CD4-positive, alpha-beta T cell treated with Interferon gamma for 1 hour (primary cell): ENCODE data around the gene IQCK.
A peak's percentile ranks its signal among the peaks of the same experiment; 100 is the strongest.
"Not testable (repeated sequence)": the region's sequence is repeated elsewhere in the genome, so short reads cannot be mapped to it uniquely, and the experiment has no call there.

Experiments
- DNase-seq: peaks from one replicate; pipeline ENCODE4 v3.0.0-alpha.2; 2020

Gene IQCK, protein sequence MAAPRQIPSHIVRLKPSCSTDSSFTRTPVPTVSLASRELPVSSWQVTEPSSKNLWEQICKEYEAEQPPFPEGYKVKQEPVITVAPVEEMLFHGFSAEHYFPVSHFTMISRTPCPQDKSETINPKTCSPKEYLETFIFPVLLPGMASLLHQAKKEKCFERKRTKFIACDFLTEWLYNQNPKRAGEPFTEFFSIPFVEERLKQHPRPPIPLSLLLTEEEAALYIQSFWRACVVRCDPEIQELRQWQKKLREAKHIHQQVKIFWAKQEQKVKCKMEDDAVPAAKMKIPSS

DNA sequence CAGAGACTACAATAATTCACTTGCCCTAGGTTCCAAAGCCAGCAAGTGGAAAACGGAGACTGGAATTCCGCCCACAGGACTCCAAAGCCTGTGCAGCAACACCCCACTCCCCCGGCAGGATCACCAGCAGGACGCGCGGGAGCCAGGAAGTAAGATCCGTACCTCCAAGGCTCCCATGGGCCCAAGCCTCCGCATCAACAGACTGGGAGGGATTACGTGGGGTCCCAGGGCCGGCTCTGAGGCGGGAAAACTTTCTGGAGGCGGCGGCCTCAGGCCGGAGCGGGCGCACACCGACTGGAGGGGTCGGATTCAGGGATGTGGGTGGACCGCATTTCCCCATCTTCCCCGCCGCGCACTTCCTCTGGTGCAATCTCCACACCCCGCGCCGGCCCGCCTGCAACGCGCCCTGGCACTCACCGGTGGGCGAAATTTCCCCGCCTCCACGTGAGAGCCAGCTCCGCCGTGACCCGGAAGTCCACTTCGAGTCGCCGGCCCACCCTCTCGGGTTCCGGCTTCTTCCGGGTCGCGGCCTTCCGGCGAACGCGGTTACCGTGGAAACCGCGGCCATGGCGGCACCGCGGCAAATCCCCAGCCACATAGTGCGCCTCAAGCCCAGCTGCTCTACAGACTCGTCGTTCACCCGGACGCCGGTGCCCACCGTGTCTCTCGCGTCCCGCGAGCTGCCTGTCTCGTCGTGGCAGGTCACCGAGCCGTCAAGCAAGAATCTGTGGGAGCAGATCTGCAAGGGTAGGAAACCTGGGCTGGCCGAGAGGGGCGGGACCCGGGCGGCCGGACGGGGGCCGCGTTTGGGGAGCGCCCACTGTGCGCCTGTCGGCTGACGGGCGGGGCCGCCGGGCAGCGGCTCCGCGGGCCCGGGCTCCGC is at the start of gene IQCK, which contains the start of gene KNOP1:
IQCK (plus strand) TSS at position 531 of the 883 bp plus-strand sequence; CDS start at position 567, 36 bp downstream.
KNOP1 (minus strand) TSS at position 487 of the 883 bp plus-strand sequence. CDS start 3,192 bp downstream, outside the sequence.
- DNase-seq: peak; percentile 90

DNA sequence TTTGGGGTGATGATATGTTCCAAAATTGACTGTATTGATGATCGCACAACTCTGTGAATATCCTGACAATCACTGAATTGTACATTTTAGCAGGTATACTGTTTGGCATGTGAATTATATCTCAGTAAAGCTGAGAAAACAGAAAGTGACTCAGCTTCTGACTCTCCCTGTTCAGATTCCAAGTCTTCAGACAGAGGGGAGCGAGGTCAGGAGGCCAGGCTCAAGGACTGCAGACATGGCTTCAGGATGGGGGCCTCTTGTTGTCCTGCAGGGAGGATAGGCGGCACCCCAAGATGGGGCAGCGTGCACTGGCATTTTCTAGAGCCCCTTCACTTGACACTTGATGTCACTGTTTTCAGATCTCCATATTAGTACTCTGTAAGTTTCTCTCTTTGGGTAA is 45.7 kb upstream of the IQCK start:
- no peak for DNase-seq

DNA sequence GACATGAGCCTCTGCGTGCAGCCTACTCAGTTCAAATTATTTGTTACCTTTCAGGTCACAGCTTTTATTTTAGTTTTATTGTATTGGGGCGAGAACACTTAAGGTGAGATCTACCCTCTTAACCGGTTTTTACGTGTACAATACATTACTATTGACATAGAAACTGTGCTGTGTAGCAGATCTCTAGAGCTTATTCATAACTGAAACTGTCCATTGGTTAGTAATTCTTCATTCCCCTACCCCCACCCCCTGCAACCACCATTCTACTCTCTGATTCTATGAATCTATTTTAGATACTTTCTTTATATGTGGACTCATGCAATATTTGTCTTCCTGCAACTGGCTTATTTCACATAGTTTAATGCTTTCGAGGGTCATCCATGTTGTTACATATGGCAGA is 43.6 kb upstream of the IQCK start:
- no peak for DNase-seq

DNA sequence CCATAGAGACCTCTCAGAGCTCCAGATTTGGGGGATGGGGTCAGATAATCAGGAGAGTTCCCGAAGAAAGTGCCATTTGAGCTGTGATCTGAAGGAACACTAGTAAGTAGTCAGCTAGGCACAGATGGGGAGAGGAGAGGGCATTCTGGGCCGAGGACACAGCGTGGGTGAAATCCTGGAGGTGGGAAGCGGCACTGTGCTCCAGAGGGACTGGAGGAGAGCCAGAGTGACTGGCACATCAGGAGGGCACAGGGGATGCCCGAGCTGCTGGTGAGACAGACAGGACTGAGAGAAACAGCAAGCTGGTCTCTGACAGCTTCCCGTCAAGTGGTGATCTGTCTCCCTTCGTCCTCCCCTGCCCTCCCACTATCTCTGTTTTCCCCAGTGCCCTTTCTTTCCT is 40.7 kb upstream of the IQCK start:
- no peak for DNase-seq

DNA sequence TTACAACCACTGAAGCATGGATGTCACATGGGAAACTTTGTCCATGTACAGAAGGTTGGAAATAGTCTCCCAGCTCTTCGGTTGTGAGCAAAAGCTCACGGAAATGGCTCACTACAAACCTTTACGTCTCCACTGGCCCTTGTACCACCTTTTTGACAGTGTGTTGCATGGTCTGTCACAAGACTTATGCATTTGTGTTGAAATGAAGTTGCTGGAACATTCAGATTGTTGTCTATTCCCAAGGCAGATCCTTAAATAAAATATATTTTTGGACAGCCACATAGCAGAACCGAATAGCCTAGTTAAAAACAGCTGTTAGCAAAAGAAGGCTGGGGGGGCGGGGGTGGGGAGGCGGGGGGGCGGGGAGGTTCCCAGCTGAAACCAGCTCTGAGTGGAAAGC is 39.3 kb upstream of the IQCK start:
- DNase-seq: no peak

DNA sequence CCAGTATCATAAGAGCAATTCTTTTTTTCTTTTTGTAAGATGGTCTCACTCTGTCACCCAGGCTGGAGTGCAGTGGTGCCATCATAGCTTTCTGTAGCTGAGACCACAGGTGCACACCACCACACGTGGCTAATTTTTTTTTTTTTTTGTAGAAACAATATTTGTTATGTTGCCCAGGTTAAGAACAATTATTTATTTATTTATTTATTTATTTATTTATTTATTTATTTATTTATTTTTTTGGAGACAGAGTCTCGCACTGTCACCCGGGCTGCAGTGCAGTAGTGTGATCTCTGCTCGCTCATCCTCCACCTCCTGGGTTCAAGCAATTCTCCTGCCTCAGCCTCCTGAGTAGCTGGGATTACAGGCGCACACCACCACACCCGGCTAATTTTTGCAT is 38.8 kb upstream of the IQCK start:
- not testable (repeated sequence) for DNase-seq

DNA sequence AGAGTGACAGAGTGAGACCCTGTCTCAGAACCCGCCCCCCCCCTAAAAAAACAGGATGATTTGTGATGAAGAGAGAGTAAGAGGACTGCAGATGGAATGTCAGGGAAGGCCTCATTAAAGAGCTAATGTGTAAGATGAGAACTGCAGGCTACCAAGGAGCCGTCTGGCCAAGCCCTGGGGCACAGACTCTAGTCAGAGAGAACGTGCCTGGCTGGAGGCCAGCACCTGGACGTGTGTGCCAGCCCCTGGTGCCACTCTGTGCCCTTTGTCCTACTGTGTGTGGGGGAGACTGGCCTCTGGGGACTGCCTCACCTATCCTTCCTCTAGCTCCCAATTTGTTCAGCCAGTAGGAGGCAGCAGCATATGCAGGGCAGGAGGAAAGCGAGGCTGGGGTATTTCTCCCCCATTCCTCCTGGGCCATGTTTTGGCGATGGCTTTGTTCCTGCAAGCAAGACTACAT is 37.2 kb upstream of the IQCK start:
- no peak for DNase-seq

DNA sequence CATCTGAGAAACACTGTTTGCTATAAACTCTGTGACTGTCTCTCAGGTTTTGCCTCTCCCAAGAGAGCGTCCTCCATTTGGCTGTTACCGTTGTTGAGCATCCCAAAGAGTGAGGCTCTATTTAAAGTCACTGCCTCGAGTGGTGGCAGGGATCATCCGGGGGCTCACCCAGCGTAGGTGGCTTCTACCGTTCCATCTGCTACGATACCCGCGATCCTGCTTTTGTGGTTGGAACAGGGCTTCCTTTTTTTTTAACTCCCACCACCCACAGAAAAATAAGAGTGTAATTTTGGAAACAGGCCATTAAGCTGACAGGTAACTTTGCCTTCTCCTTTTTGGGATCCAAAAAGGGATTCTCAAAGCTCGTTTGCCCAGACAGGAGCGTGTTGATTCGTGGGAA is 36.4 kb upstream of the IQCK start:
- no peak for DNase-seq

DNA sequence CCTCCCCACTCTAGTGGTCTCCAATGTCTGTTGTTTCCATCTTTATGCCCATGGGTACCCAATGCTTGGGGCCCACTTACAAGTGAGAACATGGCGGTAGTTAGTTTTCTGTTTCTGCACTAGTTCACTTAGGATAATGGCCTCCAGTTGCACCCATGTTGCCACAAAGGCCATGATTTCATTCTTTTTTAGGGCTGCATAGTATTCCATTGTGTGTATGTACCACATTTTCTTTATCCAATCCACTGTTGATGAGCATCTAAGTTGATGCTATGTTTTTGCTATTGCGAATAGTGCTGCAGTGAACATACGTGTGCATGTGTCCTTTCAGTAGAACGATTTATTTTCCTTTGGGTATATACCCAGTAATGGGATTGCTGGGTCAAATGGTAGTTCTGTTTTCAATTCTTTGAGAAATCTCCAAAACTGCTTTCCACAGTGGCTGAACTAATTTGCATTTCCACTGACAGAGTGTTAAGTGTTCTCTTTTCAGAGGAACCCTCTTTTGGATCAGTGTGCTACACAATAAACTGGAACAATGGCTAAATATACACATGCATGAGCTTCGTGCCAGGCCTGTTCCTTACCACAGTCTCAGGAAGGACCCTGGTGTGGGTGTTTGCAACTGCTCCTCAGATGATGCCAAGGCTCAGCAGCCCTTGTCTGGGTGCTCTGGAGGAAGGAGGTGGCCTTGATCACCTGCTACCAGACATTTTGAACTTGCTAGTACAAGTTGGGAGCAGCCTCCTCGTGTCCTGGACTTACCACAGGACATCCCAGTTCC is 34.4 kb upstream of the IQCK start:
- no peak for DNase-seq

DNA sequence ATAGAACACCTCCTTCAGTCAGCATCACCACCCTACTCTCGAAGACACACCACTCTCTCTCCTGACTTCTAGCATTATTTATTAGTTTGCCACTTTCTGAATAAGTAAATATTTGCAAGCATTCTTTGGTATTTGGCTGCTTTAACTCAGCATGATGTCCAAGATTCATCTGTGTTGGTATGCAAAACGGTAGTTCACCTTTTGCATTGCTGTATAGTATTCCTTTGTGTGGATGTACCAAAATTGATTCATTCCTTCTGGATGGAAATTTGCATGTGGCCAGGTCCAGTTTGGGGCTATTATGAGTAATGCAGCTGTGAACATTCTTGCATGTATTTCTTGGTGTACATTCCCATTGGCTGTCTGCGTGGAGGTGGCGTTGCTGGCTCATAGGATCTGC is 32.9 kb upstream of the IQCK start:
- DNase-seq: no peak

DNA sequence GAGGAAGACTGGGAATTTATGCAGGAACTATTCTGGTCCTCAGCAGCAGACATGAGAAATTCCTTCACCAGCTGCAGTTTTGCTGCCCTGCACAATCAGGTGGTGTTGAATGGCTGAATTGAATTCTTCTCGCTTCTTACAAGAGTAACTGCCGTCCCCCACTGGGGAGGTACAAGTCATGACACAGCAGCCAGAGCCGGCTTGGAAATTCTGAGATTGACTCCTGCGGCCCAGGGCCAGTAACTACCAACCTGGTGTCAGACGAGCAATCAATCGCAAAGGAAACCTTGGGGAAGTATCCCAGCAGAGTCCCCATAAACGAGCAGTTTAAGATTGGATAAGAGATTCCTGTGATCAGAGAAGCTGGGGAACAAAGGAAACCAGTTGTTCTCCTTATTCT is 30.8 kb upstream of the IQCK start:
- no peak for DNase-seq

DNA sequence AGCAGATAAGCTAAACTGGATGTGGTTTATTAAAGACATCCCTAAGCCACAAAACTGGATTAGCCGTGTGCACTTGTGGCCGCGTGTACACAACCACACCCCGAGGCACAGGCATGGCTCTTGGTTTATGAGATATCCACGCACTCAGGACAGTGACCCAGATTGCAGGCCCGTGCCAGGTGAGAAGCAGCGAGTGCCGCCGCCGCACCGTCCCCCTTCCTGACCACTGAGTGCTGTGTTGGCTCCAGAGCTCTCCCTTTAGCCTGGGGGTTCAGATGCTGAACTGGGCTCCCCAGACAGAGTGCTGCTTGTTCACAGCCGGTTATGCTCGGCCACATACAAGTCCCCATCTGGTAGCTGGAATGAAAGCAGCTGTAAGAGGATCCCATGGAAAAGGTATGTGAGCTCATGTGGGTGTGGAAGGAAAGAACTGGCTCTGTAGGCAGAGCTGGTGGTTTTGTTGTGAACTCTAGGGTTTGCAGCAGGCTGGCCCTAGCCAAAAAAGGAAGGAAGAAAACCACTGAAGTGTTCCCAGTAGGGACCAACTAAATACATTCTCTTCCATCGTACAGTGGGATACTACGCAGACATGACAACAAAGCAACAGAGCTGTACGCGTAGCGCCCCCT is 29.6 kb upstream of the IQCK start:
- DNase-seq: no peak

DNA sequence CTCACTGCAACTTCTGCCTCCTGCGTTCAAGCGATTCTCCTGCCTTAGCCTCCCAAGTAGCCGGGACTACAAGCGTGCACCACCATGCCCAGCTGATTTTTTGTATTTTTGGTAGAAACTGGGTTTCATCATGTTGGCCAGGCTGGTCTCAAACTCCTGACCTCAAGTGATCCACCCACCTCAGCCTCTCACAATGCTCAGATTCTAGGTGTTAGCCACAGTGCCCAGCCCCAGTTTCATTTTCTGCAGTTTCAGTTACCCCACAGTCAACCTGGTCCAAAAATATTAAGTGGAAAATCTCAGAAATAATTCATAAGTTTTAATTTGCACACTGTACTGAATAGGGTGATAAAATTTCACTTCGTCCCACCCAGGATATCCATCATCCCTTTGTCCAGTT is 28.7 kb upstream of the IQCK start:
- no peak for DNase-seq

DNA sequence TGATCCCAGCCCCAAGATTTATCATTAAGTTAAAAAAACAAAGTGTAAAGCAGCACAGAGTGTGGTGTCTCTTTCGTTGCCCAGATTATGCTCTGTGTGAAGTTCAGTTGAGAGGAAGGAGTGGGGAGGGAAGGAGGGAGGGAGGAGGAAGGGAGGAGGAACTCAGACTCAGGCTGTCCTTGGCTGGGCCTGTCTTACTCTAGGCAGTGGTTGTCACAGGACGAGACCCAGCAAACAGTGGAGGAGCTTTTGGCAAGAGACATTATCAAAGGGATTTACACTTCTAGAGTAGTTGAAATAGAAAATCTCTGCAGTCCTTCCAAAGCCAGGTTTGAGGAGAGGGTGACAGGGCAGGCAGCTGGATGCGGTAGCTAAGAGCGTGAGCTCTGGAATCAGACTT is 27.9 kb upstream of the IQCK start:
- no peak for DNase-seq

DNA sequence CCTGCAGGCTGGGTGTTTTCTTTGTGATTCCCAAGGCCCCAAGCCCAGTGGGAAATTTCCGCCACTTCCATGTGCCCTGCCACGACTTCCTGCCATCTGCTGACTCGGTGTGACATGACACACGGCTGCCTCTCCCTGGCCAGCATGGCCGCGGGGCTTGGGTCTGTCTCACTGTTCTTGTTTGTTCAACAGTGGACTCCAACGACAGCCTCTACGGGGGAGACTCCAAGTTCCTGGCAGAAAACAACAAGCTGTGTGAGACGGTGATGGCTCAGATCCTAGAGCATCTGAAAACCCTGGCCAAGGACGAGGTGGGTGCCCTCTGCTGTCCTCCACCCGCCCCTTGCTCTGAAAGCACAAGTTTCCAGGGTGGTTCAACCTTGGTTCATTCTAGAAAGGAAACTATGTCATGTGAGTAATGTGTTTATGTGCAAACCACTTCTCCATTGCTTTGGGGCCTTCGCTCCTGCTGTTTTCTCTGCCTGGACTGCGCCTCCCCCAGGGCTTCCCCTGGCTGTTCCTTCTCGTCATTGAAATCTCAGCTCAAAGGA is 26.8 kb upstream of the IQCK start:
- no peak for DNase-seq

DNA sequence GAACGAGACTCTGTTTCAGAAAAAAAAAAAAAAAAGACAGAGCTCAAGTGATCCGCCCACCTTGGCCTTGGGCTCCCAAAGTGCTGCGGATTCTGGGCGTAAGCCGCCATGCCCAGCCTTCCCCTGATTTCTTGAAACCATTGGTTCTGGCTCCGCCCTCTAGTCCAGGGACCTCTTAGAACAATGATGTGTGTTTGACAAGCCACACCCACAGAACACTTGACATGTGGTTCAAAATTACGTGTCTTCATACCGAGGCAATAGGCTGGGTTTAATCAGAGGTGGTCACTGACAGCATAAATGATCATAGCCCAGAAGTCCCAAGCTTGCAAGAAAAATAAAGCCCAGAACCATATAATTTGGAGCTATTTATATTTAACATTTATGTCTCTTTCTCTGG is 23.1 kb upstream of the IQCK start:
- DNase-seq: no peak

DNA sequence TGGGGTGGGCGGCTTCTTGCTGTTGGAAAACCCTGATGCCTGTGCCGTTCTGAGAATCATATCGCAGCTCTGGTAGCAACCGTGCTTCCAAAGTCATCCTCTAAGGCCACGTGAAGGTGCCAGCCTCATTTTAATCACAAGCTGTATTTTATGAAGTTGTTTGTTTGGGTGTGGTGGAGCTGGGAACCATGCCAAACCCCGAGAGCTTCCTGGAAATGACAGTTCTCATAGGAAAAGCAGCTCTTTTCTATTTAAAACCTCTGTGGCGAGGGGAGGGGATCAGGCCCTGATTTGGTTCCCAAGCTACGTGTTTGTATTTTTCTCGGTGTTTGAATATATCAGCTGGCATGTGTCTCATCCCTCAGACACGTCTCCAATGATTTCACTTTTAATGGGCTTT is 21.7 kb upstream of the IQCK start:
- DNase-seq: peak; percentile 70

DNA sequence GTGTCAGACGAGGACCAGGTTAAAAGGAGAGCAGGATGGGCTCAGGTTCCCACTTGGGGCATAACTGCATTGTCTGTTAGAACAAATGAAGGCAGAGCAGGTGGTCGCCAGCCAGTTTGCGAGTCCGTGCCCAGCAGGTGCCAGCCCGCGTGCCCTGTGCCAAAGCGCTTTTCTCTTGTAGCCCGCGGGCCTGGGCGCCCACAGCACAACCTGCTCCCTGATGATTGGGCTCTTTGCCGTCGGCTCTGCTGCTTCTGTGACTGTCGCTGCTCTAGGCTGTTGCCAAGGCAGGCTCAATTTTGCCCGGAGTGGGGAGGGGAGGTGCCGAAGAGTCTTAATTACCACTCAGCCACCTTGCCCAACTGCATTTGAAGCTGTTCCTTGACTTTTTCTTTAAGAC is 21.1 kb upstream of the IQCK start:
- no peak for DNase-seq

DNA sequence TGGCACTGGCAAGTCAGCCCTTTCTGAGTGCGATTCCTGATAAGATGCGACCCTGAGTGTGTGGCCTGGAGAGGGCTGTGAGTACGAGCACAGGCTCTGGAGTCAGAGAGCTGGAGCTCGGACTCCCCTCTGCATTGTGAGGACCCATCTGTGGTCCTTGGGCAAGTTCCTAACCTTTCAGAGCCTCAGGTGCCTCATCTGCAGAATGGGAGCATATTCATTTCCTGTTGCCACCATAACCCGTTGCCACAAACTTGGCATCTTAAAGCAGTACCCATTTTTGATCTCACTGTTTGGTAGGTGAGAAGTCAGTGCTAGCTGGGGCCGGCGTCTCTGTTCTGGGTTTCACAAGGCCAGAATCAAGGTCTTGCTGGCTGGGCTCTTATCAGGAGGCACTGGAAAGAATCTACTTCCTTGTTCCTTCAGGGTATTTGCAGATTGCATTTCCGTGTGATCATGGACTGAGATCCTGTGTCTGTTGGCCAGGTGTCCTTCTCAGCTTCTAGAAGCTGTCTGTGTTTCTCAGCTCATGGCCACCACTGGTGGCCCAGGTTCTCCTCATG is 20.2 kb upstream of the IQCK start:
- no peak for DNase-seq

DNA sequence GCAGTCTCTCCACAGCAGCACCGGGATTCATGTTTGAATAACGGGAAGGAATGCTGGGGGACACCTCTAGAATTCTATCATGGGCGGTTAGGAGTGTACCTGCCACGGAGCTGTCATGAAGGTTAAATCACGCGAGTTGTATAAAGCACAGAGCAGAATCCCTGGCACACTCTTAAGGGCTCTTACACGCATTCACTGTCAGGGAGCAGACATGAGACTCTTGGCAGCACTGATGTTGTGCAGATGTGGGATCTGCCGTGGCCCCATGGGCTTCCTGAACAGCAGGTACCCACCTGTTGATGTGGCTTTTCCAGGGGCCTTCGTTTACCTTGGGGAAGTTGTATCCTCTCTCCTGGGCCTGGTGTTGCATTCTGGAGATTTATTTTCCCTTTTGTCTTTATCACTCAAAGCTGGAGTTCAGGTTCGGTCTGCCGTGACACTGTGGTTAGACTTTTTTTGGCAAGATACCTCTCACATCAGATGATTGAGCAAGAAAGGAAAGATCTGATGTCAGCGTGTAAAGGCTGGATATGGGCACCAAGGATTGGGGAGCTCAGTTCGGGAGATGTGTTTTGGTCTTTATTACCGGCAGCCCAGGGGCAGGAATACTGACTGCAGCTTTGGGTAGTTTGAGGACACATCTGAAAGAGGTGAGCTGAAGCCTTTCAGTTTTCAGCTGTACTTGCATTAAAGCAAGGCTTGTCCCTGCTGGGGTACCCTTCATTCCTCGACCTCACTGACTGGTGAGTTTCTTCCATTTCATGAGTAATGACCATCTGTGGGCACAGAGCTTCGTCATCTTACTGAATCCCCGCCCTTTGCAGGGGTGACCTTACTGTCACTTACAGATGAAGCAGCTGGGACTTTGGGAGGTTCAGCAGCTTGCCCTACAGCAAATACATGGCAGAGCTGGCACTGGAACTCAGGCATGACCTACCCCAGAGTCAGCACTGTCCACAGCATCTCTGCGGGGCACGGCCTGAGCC is 19.3 kb upstream of the IQCK start:
- no peak for DNase-seq

DNA sequence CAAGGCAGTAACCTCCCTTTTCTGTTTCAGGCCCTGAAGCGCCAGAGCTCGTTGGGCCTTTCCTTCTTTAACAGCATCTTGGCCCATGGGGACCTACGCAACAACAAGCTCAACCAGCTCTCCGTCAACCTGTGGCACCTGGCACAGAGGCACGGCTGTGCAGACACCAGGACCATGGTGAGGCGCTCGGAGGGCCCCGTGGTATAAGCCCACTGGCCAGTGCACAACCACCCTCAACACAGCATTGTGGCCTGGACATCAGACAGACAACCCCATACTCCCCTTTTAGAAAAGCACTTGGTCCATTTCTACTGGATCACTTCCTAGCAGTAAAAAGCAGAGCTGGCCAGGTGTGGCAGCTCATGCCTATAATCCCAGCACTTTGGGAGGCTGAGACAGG is 18.6 kb upstream of the IQCK start:
- no peak for DNase-seq
